PFSK-1 (cell line): ENCODE data around the gene NR1D2.

Experiments used
- FOXP2 ChIP-seq: optimal IDR thresholded peaks from 2 replicates; pipeline ENCODE3; 2011; ENCODE audit warnings: borderline replicate concordance, control low read depth, inconsistent platforms; ENCODE audit not compliant: insufficient read depth; ENCODE audit errors: extremely low read length, extremely low read depth
- POLR2AphosphoS5 ChIP-seq: IDR thresholded peaks from 2 replicates; pipeline ENCODE4 v1.6.1; 2012; ENCODE audit warnings: low read depth, mild to moderate bottlenecking, control low read depth, low read length, moderate library complexity
- SIN3A ChIP-seq: IDR thresholded peaks from 2 replicates; pipeline ENCODE4 v1.6.1; 2012; ENCODE audit warnings: mild to moderate bottlenecking, low read length, moderate library complexity, borderline replicate concordance; ENCODE audit not compliant: insufficient read depth
- TAF1 ChIP-seq: IDR thresholded peaks from 2 replicates; pipeline ENCODE4 v1.6.1; 2012; ENCODE audit warnings: low read length, control low read depth, borderline replicate concordance; ENCODE audit not compliant: insufficient read depth
- TF ChIP-seq, protein P1 (sequence below), 2 experiments: IDR thresholded peaks; 2 replicates each; pipeline versions ENCODE4 v1.6.1 to v1.8.0; 2011 to 2012; ENCODE audit warnings: low read depth in 2 of 2, low read length in 2 of 2, control low read depth in 1 of 2, inconsistent platforms in 1 of 2, mild to moderate bottlenecking in 1 of 2, moderate library complexity in 1 of 2; ENCODE audit not compliant: insufficient read depth in 1 of 2

Gene NR1D2

GRCh38 chr3:23999012-23999641 lies 54.0 kb downstream of the NR1D2 start:
- no peak for TF ChIP-seq FOXP2
- no peak for TF ChIP-seq TAF1
- TF ChIP-seq SIN3A: no peak
- TF ChIP-seq POLR2AphosphoS5: no peak
- TF ChIP-seq, protein P1, sequence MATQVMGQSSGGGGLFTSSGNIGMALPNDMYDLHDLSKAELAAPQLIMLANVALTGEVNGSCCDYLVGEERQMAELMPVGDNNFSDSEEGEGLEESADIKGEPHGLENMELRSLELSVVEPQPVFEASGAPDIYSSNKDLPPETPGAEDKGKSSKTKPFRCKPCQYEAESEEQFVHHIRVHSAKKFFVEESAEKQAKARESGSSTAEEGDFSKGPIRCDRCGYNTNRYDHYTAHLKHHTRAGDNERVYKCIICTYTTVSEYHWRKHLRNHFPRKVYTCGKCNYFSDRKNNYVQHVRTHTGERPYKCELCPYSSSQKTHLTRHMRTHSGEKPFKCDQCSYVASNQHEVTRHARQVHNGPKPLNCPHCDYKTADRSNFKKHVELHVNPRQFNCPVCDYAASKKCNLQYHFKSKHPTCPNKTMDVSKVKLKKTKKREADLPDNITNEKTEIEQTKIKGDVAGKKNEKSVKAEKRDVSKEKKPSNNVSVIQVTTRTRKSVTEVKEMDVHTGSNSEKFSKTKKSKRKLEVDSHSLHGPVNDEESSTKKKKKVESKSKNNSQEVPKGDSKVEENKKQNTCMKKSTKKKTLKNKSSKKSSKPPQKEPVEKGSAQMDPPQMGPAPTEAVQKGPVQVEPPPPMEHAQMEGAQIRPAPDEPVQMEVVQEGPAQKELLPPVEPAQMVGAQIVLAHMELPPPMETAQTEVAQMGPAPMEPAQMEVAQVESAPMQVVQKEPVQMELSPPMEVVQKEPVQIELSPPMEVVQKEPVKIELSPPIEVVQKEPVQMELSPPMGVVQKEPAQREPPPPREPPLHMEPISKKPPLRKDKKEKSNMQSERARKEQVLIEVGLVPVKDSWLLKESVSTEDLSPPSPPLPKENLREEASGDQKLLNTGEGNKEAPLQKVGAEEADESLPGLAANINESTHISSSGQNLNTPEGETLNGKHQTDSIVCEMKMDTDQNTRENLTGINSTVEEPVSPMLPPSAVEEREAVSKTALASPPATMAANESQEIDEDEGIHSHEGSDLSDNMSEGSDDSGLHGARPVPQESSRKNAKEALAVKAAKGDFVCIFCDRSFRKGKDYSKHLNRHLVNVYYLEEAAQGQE (IDR thresholded peaks at IDR 0.05; ENCODE audit: insufficient read depth in 1 of 2, low read depth in 2 of 2, low read length in 2 of 2): no peak

DNA sequence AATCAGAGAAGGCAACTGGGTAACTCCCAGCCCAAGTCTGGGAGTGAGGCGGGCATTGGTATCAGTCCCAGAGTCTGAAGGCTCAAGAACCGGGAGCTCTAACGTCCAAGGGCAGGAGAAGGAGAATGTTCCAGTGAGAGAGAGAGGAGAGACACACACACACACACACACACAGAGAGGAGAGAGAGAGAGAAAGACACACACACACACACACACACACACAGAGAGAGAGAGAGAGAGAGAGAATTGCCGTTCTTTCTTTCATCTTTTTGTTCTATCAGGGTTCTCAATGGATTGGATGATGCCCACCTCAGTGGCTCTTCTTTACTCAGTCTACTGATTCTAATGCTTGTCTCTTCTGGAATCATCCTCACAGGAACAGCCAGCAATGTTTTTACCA lies 57.0 kb downstream of the NR1D2 start:
- TF ChIP-seq SIN3A (no peak), FOXP2 (no peak), POLR2AphosphoS5 (no peak), TAF1 (no peak)
- TF ChIP-seq, protein P1 (IDR thresholded peaks at IDR 0.05; ENCODE audit: insufficient read depth in 1 of 2, low read depth in 2 of 2, low read length in 2 of 2): no peak

DNA sequence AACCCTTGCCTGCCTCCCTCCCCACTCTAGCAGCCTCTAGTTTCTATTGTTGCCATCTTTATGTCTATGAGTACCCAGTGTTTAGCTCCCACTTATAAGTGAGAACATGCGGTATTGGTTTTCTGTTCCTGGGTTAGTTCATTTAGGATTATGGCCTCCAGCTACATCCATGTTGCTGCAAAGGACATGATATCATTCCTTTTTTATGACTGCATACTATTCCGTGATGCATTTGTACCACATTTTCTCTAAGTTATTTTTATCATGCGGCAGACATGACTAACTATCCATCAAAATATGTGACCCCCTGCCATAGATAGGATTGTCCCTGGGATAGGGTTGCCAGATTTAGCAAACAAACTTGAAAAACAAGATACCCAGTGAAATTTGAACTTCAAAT lies 58.4 kb downstream of the NR1D2 start:
- TF ChIP-seq FOXP2 (no peak), SIN3A (no peak), POLR2AphosphoS5 (no peak), TAF1 (no peak)
- TF ChIP-seq, protein P1 (IDR thresholded peaks at IDR 0.05; ENCODE audit: insufficient read depth in 1 of 2, low read depth in 2 of 2, low read length in 2 of 2): no peak

DNA sequence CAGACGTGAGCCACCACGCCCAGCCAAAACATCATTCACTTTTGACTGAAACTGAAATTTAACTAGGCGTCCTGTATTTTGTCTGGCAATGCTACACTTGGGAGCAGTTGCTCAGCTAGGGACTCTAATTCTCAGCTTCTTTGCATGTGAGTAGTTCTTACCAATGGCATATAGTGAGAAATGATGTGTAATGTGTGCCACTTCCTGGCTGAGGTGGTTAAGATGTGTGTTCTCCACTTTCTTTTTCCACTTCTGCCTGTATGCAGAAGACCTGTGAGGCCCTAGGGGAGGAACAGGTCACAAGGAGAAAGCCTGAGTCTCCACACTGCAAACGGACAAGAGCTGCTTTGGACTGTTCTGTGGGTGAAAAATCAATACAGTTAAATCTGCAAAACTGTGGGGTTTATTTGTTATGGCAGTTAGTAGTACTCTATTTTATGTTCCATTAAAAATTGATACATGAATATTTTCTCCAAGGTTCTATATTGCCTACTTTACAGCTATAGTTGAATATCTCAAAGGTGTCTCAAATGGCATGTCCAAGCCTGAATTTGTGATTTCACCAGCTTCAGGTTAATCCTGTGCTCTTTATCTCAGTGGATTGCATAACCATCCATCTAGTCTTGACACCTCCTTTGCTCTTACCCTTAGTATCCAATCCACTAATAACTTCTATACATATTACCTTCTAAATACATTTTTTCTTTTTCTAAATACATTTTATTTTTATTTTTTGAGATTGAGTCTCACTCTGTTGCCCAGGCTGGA lies 59.3 kb downstream of the NR1D2 start:
- no peak for TF ChIP-seq FOXP2
- no peak for TF ChIP-seq POLR2AphosphoS5
- TF ChIP-seq, protein P1 (IDR thresholded peaks at IDR 0.05; ENCODE audit: insufficient read depth in 1 of 2, low read depth in 2 of 2, low read length in 2 of 2): no peak
- TF ChIP-seq TAF1: no peak
- TF ChIP-seq SIN3A: no peak
